GM12864 (cell line): ENCODE data around the gene PAGE4.
A peak's percentile ranks its signal among the peaks of the same experiment; 100 is the strongest.

Experiments
- DNase-seq: peaks from one replicate; pipeline ENCODE4 v3.0.0-alpha.2; 2011; ENCODE audit warnings: low read depth
- H3K4me3 ChIP-seq: 2 replicates; pipeline ENCODE4 v1.5.1; 2011; ENCODE audit warnings: mild to moderate bottlenecking, low read depth, low read length, control low read depth
- TF ChIP-seq, protein P1 (sequence below): IDR thresholded peaks from 2 replicates; pipeline ENCODE4 v1.5.1; 2011; ENCODE audit warnings: low read depth, mild to moderate bottlenecking, moderate library complexity, low read length, control low read depth, inconsistent platforms; ENCODE audit errors: missing control alignments

Gene PAGE4

DNA sequence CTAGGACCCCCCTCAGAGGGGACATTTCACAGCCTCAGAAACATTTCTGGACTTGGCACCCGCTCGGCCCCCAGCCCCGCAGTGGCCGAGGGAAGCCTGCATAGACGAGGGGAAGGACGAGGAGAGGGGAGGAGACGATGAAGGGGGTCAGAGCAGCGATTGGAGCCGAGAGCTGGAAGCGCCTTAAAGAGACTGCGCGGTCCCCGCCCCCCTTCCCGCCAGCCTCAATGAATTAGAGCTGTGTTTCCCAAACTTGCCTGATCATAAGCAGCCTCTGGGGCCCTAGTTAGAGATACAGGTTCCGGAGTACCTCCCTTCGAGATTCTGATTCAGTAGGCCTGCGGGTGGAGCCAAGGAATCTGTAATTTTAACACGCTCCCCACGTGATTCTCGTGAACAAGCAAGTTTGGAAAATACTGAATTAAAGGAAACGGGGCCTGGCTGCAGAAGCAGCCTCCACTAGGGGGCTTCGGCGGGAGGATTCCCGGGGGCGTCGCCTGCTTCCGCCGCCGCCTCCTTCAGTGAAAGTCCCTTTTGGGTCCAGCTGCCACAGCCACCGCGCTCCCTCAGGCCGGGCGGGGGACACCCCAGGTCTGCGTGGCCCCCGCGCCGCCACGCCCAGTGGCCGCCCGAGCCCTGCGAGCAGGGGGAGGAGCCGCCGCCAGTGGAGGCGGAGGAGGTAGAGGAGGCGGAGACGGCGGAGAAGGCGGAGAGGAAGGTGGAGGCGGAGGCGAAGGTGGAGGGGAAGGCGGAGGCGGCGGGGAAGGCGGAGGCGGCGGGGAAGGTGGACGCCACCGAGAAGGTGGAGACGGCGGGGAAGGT lies 49.9 kb downstream of the PAGE4 start, which contains the start of gene USP27X:
Gene USP27X (plus strand): TSS at position 651 of the 822 bp plus-strand sequence. CDS start 824 bp downstream, outside the sequence.
- peak within 1 kb of the TSS; percentile 59 for H3K4me3 ChIP-seq

DNA sequence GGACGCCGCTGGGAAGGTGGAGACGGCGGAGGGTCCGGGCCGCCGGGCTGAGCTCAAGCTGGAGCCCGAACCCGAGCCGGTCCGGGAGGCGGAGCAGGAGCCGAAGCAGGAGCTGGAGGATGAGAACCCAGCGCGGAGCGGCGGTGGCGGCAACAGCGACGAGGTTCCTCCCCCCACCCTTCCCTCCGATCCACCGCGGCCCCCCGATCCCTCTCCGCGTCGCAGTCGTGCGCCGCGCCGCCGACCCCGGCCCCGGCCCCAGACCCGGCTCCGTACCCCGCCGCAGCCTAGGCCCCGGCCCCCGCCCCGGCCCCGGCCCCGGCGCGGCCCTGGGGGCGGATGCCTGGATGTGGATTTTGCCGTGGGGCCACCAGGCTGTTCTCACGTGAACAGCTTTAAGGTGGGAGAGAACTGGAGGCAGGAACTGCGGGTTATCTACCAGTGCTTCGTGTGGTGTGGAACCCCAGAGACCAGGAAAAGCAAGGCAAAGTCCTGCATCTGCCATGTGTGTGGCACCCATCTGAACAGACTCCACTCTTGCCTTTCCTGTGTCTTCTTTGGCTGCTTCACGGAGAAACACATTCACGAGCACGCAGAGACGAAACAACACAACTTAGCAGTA lies 50.7 kb downstream of the PAGE4 start:
- peak overlapping the region; percentile 59 for H3K4me3 ChIP-seq
- DNase-seq, result no peak

More for the DNA sequence above, 49.9 kb downstream of the PAGE4 start, which contains the start of gene USP27X:
- TF ChIP-seq, protein P1, sequence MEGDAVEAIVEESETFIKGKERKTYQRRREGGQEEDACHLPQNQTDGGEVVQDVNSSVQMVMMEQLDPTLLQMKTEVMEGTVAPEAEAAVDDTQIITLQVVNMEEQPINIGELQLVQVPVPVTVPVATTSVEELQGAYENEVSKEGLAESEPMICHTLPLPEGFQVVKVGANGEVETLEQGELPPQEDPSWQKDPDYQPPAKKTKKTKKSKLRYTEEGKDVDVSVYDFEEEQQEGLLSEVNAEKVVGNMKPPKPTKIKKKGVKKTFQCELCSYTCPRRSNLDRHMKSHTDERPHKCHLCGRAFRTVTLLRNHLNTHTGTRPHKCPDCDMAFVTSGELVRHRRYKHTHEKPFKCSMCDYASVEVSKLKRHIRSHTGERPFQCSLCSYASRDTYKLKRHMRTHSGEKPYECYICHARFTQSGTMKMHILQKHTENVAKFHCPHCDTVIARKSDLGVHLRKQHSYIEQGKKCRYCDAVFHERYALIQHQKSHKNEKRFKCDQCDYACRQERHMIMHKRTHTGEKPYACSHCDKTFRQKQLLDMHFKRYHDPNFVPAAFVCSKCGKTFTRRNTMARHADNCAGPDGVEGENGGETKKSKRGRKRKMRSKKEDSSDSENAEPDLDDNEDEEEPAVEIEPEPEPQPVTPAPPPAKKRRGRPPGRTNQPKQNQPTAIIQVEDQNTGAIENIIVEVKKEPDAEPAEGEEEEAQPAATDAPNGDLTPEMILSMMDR, result peak; percentile 52
- DNase-seq, result no peak

DNA sequence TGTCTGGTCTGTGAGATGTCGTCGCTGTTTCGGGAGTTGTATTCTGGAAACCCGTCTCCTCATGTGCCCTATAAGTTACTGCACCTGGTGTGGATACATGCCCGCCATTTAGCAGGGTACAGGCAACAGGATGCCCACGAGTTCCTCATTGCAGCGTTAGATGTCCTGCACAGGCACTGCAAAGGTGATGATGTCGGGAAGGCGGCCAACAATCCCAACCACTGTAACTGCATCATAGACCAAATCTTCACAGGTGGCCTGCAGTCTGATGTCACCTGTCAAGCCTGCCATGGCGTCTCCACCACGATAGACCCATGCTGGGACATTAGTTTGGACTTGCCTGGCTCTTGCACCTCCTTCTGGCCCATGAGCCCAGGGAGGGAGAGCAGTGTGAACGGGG lies 51.6 kb downstream of the PAGE4 start:
- TF ChIP-seq, protein P1, result no peak
- no peak overlapping the region for H3K4me3 ChIP-seq
- no peak for DNase-seq

More for the DNA sequence above, 50.7 kb downstream of the PAGE4 start:
- TF ChIP-seq, protein P1, result no peak
